K562 (cell line): Measurements from ENCODE around the gene ANAPC16. TPM values are rescaled to one million over a fixed set of nuclear protein-coding genes. Genes with fewer than 3 reads are reported as not detected.

Source experiments
- ADNP ChIP-seq: fragments of 200-800 bp; sonication (Bioruptor generic); IDR thresholded peaks from 2 replicates; pipeline ENCODE4 v1.6.1; 2016; ENCODE audit warnings: missing genetic modification characterization, missing compliant biosample characterization
- BRCA1 ChIP-seq, 2 experiments: fragments of 450-650 bp in 1 of 2; sonication (generic) in 1 of 2; formaldehyde crosslinking in 1 of 2; IDR thresholded peaks; 2 replicates each; pipeline versions ENCODE4 v1.5.0 to v1.6.1; 2017 to 2020; ENCODE audit warnings: mild to moderate bottlenecking in 1 of 2, missing genetic modification reagents in 1 of 2
- CREM ChIP-seq: IDR thresholded peaks from 2 replicates; pipeline ENCODE4 v1.6.1; 2014; ENCODE audit warnings: antibody characterized with exemption, low read depth
- CXXC5 ChIP-seq: fragments of 250-450 bp; sonication (Bioruptor Pico); IDR thresholded peaks from 2 replicates; pipeline ENCODE4 v1.8.0; 2022; ENCODE audit warnings: inconsistent platforms, mild to moderate bottlenecking, moderate library complexity
- HNRNPL ChIP-seq: fragments of 200-400 bp; formaldehyde crosslinking; IDR thresholded peaks from 2 replicates; pipeline ENCODE4 v1.6.1; 2017; ENCODE audit warnings: low read depth, mild to moderate bottlenecking, low read length
- HOXB6 ChIP-seq: fragments of 250-450 bp; sonication (Bioruptor Pico); IDR thresholded peaks from 2 replicates; pipeline ENCODE4 v1.5.1; 2022; ENCODE audit warnings: mild to moderate bottlenecking, borderline replicate concordance
- KLF16 ChIP-seq: IDR thresholded peaks from 2 replicates; pipeline ENCODE4 v1.6.1; 2016; ENCODE audit warnings: antibody characterized with exemption
- MED1 ChIP-seq: sonication (generic); formaldehyde crosslinking; IDR thresholded peaks from 2 replicates; pipeline ENCODE4 v1.8.1; 2023; ENCODE audit warnings: missing genetic modification reagents, borderline replicate concordance
- MEF2A ChIP-seq: IDR thresholded peaks from 2 replicates; pipeline ENCODE4 v1.6.1; 2011; ENCODE audit warnings: low read depth, mild to moderate bottlenecking, low read length, moderate library complexity; ENCODE audit not compliant: control insufficient read depth
- PRPF4 ChIP-seq: fragments of 200-400 bp; formaldehyde crosslinking; IDR thresholded peaks from one replicate; pipeline ENCODE4 v1.6.1; 2017; ENCODE audit warnings: low read length, low read depth, mild to moderate bottlenecking; ENCODE audit not compliant: insufficient read depth, poor library complexity, severe bottlenecking
- TOE1 ChIP-seq, 2 experiments: fragments of 450-650 bp in 1 of 2; sonication (generic) in 1 of 2; formaldehyde crosslinking in 1 of 2; IDR thresholded peaks; 2 replicates each; pipeline versions ENCODE4 v1.7.1 to v1.8.0; 2016 to 2022; ENCODE audit warnings: borderline replicate concordance in 2 of 2, mild to moderate bottlenecking in 2 of 2, antibody characterized with exemption in 1 of 2, inconsistent platforms in 1 of 2, low read depth in 1 of 2, missing genetic modification reagents in 1 of 2, moderate library complexity in 1 of 2
- ZNF707 ChIP-seq: fragments of 250-450 bp; sonication (Bioruptor Pico); conservative IDR thresholded peaks from 2 replicates; pipeline ENCODE4 v1.8.0; 2022; ENCODE audit warnings: inconsistent platforms, mild to moderate bottlenecking, moderate library complexity
- polyA plus RNA-seq, 8 experiments: library from polyadenylated mRNA; depleted of rRNA in 4 of 8; stranded (reverse) in 5 of 8; unstranded in 3 of 8; fragments of >200 nt; fragmentation: Nextera tagmentation in 2 of 8; fragmentation: Illumina TruSeq in 1 of 8; extraction: Ambion mirVana in 2 of 8; extraction: Trizol in 1 of 8; gene quantifications; 2 replicates each; pipeline versions ENCODE4 v1.2.1 to v1.2.3, GENCODE V29; 2011 to 2014; ENCODE audit warnings: inconsistent platforms in 1 of 8, missing spikeins in 1 of 8
- total RNA-seq, 7 experiments: library from RNA; depleted of rRNA in 6 of 7; stranded (reverse); fragments of >200 nt in 6 of 7; fragmentation: Illumina TruSeq in 2 of 7; extraction: Trizol in 2 of 7; gene quantifications; 2 replicates each; pipeline versions ENCODE4 v1.2.1 to v1.2.3, GENCODE V29; 2011 to 2021; ENCODE audit warnings: low replicate concordance in 1 of 7
- TF ChIP-seq, protein P1 (sequence below): sonication (generic); formaldehyde crosslinking; IDR thresholded peaks from 2 replicates; pipeline ENCODE4 v1.8.1; 2023; ENCODE audit warnings: mild to moderate bottlenecking, missing genetic modification reagents
- TF ChIP-seq, protein P2 (sequence below): IDR thresholded peaks from 2 replicates; pipeline ENCODE4 v1.6.1; 2016; ENCODE audit warnings: missing genetic modification characterization, missing compliant biosample characterization
- TF ChIP-seq, protein P3 (sequence below): sonication (generic); formaldehyde crosslinking; IDR thresholded peaks from 2 replicates; pipeline ENCODE4 v1.8.0; 2023; ENCODE audit warnings: mild to moderate bottlenecking, missing genetic modification reagents
- TF ChIP-seq, protein P4 (sequence below): fragments of 450-650 bp; IDR thresholded peaks from 2 replicates; pipeline ENCODE4 v1.6.1; 2016; ENCODE audit warnings: antibody characterized with exemption
- TF ChIP-seq, protein P5 (sequence below): sonication (generic); formaldehyde crosslinking; IDR thresholded peaks from 2 replicates; pipeline ENCODE4 v1.8.1; 2023; ENCODE audit warnings: mild to moderate bottlenecking, missing genetic modification reagents

ANAPC16 gene
- total and polyA plus RNA-seq, 9 of the 15 experiments (the other 6 are each of a cell fraction or from before 2014, with no cell fraction given): 42.6 to 208 (median 108) TPM

DNA sequence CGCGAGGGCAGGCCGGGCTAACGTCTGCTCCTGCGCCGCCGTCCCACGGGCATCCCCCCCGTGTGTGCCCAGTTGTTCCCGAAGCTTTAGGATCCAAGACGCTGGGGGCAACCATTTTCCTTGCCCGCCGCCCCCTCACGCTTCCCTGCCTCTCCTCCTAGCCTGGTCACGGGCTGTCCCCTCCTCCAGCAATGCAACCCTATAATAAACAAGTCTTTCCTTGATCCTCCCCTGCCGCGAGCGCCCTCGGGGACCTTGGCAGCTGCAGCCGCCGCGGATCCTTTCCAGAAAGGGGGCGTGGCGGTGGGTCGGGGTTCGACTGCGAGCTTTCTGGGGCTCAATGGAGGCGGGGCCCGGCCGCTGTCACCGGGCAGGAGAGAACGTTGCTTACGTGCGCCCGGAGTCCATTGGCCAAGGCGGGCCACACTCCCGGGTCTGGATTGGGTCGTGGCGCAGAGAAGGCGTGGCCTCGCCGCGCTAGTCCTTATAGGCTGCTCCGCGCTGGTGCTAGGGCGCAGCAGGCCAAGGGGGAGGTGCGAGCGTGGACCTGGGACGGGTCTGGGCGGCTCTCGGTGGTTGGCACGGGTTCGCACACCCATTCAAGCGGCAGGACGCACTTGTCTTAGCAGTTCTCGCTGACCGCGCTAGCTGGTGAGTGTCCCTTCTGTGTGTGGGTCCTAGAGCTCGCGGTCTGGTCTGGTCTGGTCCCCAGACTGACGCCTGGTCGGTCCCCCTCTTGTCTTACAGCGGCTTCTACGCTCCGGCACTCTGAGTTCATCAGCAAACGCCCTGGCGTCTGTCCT is 57.8 kb downstream of the ANAPC16 start, which contains the start of gene DDIT4 (continued):
- TF ChIP-seq, protein P1, sequence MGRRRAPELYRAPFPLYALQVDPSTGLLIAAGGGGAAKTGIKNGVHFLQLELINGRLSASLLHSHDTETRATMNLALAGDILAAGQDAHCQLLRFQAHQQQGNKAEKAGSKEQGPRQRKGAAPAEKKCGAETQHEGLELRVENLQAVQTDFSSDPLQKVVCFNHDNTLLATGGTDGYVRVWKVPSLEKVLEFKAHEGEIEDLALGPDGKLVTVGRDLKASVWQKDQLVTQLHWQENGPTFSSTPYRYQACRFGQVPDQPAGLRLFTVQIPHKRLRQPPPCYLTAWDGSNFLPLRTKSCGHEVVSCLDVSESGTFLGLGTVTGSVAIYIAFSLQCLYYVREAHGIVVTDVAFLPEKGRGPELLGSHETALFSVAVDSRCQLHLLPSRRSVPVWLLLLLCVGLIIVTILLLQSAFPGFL (CRISPR knock-in tag): no peak
- TF ChIP-seq ZNF707 (CRISPR knock-in tag) (no peak), HOXB6 (CRISPR knock-in tag) (peak; percentile 93), BRCA1 (IDR thresholded peaks at IDR 0.05) (no peak), BRCA1 (CRISPR knock-in tag; IDR thresholded peaks at IDR 0.05) (no peak), HNRNPL (peak; percentile 83; the same call in 1 of the 2 replicates), ADNP (tag) (no peak), MED1 (CRISPR knock-in tag) (no peak), CREM (peak; percentile 88), PRPF4 (peak; percentile 92), MEF2A (no peak), KLF16 (no peak), CXXC5 (CRISPR knock-in tag) (peak; percentile 94), TOE1 (IDR thresholded peaks at IDR 0.05; ENCODE audit: borderline replicate concordance) (no peak), TOE1 (CRISPR knock-in tag; IDR thresholded peaks at IDR 0.05; ENCODE audit: borderline replicate concordance, low read depth) (0 out of 2 replicates have a peak, but pooled peaks have one; percentile 60)
- TF ChIP-seq, protein P2, sequence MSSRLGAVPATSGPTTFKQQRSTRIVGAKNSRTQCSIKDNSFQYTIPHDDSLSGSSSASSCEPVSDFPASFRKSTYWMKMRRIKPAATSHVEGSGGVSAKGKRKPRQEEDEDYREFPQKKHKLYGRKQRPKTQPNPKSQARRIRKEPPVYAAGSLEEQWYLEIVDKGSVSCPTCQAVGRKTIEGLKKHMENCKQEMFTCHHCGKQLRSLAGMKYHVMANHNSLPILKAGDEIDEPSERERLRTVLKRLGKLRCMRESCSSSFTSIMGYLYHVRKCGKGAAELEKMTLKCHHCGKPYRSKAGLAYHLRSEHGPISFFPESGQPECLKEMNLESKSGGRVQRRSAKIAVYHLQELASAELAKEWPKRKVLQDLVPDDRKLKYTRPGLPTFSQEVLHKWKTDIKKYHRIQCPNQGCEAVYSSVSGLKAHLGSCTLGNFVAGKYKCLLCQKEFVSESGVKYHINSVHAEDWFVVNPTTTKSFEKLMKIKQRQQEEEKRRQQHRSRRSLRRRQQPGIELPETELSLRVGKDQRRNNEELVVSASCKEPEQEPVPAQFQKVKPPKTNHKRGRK (tag): no peak
- TF ChIP-seq, protein P3, sequence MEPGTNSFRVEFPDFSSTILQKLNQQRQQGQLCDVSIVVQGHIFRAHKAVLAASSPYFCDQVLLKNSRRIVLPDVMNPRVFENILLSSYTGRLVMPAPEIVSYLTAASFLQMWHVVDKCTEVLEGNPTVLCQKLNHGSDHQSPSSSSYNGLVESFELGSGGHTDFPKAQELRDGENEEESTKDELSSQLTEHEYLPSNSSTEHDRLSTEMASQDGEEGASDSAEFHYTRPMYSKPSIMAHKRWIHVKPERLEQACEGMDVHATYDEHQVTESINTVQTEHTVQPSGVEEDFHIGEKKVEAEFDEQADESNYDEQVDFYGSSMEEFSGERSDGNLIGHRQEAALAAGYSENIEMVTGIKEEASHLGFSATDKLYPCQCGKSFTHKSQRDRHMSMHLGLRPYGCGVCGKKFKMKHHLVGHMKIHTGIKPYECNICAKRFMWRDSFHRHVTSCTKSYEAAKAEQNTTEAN (CRISPR knock-in tag): no peak
- TF ChIP-seq, protein P4, sequence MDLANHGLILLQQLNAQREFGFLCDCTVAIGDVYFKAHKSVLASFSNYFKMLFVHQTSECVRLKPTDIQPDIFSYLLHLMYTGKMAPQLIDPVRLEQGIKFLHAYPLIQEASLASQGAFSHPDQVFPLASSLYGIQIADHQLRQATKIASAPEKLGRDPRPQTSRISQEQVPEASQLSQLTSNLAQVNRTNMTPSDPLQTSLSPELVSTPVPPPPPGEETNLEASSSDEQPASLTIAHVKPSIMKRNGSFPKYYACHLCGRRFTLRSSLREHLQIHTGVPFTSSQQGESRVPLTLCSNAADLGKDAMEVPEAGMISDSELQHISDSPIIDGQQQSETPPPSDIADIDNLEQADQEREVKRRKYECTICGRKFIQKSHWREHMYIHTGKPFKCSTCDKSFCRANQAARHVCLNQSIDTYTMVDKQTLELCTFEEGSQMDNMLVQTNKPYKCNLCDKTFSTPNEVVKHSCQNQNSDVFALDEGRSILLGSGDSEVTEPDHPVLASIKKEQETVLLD: peak; percentile 66; the same call in 1 of the 2 replicates
- TF ChIP-seq, protein P5, sequence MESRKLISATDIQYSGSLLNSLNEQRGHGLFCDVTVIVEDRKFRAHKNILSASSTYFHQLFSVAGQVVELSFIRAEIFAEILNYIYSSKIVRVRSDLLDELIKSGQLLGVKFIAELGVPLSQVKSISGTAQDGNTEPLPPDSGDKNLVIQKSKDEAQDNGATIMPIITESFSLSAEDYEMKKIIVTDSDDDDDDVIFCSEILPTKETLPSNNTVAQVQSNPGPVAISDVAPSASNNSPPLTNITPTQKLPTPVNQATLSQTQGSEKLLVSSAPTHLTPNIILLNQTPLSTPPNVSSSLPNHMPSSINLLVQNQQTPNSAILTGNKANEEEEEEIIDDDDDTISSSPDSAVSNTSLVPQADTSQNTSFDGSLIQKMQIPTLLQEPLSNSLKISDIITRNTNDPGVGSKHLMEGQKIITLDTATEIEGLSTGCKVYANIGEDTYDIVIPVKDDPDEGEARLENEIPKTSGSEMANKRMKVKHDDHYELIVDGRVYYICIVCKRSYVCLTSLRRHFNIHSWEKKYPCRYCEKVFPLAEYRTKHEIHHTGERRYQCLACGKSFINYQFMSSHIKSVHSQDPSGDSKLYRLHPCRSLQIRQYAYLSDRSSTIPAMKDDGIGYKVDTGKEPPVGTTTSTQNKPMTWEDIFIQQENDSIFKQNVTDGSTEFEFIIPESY (CRISPR knock-in tag): no peak
